Lower leg skin (tissue), 4 donors: ENCODE measurements around the gene TAF1B. TPM values are rescaled to one million over a fixed set of nuclear protein-coding genes. Genes with fewer than 3 reads are reported as not detected.

ENCODE experiments used
- DNase-seq, 2 donors: peaks; one replicate each; pipeline ENCODE4 v3.0.0-alpha.2; 2019; ENCODE audit warnings: low spot score in 2 of 2
- H3K4me3 ChIP-seq: fragments of 200-600 bp; sonication (generic); 2 replicates; pipeline ENCODE4 v1.5.1; 2017; ENCODE audit warnings: mild to moderate bottlenecking, low read depth; ENCODE audit not compliant: poor library complexity, severe bottlenecking
- CTCF ChIP-seq, 3 donors: fragments of 450-650 bp; IDR thresholded peaks; one replicate each; pipeline ENCODE4 v1.5.1; 2016; ENCODE audit warnings: antibody characterized with exemption in 3 of 3, mild to moderate bottlenecking in 3 of 3, moderate library complexity in 2 of 3
- POLR2A ChIP-seq, 2 donors: fragments of 450-650 bp; IDR thresholded peaks; one replicate each; pipeline ENCODE4 v1.6.1; 2016 to 2017; ENCODE audit warnings: antibody characterized with exemption in 2 of 2, mild to moderate bottlenecking in 1 of 2, moderate library complexity in 1 of 2
- WGBS, 2 donors: methylation state at CpG; one replicate each; pipeline ENCODE4 v1.1.5; 2018; 5-methylcytosine and 5-hydroxymethylcytosine counted together
- intact Hi-C: fragments of 100-400 bp; cut with DNase I; formaldehyde crosslinking; loops from one replicate; pipeline ENCODE4 v1.15.0; 2023; ENCODE audit warnings: low total_unique reads
- total RNA-seq, 4 donors: library from RNA; depleted of rRNA; stranded (reverse); fragments of >200 nt; gene quantifications; one replicate each; pipeline ENCODE4 v1.1.0, GENCODE V29; 2016

TAF1B gene
- total RNA-seq, 4 donors from 2014 or later, result 11.2 to 26.9 (median 20.1) TPM

- DNase-seq, result no peak
- WGBS, 2 donors, result 62 to 71% methylated on average over 6 of the region's 6 CpGs
- H3K4me3 ChIP-seq, result no peak overlapping the region
- TF ChIP-seq POLR2A (IDR thresholded peaks at IDR 0.05), result no peak
- no peak for TF ChIP-seq CTCF (IDR thresholded peaks at IDR 0.05)
- intact Hi-C loops, result no loop called here
These were observed 130.4 kb downstream of the TAF1B start for GRCh38 chr2:9973690-9974089.

GRCh38 chr2:9974343-9974742 lies 131.1 kb downstream of the TAF1B start:
- TF ChIP-seq CTCF (IDR thresholded peaks at IDR 0.05) (no peak), POLR2A (IDR thresholded peaks at IDR 0.05) (no peak)
- no peak for DNase-seq
- intact Hi-C loops, result no loop called here
- H3K4me3 ChIP-seq, result no peak overlapping the region
- WGBS, 2 donors, result 69 to 82% methylated on average over 4 of the region's 4 CpGs

- 81 to 90% methylated on average over 10 of the region's 10 CpGs for WGBS, 2 donors
- no peak for DNase-seq
- no peak overlapping the region for H3K4me3 ChIP-seq
- TF ChIP-seq POLR2A (IDR thresholded peaks at IDR 0.05) (no peak), CTCF (IDR thresholded peaks at IDR 0.05) (no peak)
- intact Hi-C loops, result no loop called here
These were observed 132.1 kb downstream of the TAF1B start for GRCh38 chr2:9975328-9975727.

- TF ChIP-seq POLR2A (IDR thresholded peaks at IDR 0.05) (no peak), CTCF (IDR thresholded peaks at IDR 0.05) (no peak)
- no peak overlapping the region for H3K4me3 ChIP-seq
- 43 to 48% methylated on average over 9 of the region's 9 CpGs for WGBS, 2 donors
- no peak for DNase-seq
- intact Hi-C loops, result no loop called here
These were observed 132.7 kb downstream of the TAF1B start for GRCh38 chr2:9975805-9976447.

- no peak for TF ChIP-seq CTCF (IDR thresholded peaks at IDR 0.05)
- no peak for TF ChIP-seq POLR2A (IDR thresholded peaks at IDR 0.05)
- intact Hi-C loops, result loop anchor here (5.0 kb wide), 1 partner anchor 62 kb away; the partner anchor contains the start of gene KLF11
- no peak overlapping the region for H3K4me3 ChIP-seq
- no peak for DNase-seq
- WGBS, 2 donors, result 79% methylated on average over 6 of the region's 6 CpGs
These were observed 136.7 kb downstream of the TAF1B start for GRCh38 chr2:9979977-9980376.

GRCh38 chr2:9980520-9980919 lies 137.2 kb downstream of the TAF1B start:
- no peak overlapping the region for H3K4me3 ChIP-seq
- WGBS, 2 donors, result 77 to 87% methylated on average over 2 of the region's 2 CpGs
- intact Hi-C loops, result loop anchor here (5.0 kb wide), 1 partner anchor 62 kb away; the partner anchor contains the start of gene KLF11
- no peak for TF ChIP-seq CTCF (IDR thresholded peaks at IDR 0.05)
- TF ChIP-seq POLR2A (IDR thresholded peaks at IDR 0.05), result no peak
- DNase-seq, result no peak
